Liver (tissue), 3 donors: ENCODE results near the gene CNKSR3.

ENCODE experiments used
- CTCF ChIP-seq: fragments of 150-350 bp; IDR thresholded peaks from 2 replicates; pipeline ENCODE4 v1.5.1; 2017; ENCODE audit warnings: improper control_type of control experiment, low read depth, low read length; ENCODE audit not compliant: missing input control
- TF ChIP-seq, protein P1 (sequence below): IDR thresholded peaks from 2 replicates; pipeline ENCODE4 v1.6.1; 2016; ENCODE audit warnings: antibody characterized with exemption
- TF ChIP-seq, protein P2 (sequence below): IDR thresholded peaks from 2 replicates; pipeline ENCODE4 v1.6.1; 2016; ENCODE audit warnings: antibody characterized with exemption
- donor health status: healthy.
- donor health status: healthy.

DNA sequence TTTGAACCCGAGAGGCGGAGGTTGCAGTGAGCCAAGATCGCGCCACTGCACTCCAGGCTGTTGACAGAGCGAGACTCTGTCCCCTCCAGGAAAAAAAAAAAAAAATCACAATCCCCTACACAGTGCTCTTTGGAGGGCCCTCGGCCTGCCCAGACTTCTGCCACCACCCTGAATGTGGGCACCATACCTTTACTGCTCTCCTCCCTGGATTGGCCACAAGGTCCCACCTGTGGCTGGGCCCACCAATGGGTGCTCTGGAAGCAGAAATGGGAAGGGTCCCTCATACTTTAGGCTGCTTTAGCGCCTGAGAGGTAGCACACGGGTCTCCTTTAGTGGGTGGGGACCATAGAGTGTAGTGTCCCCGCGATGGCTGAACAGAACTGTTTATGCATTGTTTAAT lies 103.6 kb downstream of the CNKSR3 start:
- TF ChIP-seq, protein P1, sequence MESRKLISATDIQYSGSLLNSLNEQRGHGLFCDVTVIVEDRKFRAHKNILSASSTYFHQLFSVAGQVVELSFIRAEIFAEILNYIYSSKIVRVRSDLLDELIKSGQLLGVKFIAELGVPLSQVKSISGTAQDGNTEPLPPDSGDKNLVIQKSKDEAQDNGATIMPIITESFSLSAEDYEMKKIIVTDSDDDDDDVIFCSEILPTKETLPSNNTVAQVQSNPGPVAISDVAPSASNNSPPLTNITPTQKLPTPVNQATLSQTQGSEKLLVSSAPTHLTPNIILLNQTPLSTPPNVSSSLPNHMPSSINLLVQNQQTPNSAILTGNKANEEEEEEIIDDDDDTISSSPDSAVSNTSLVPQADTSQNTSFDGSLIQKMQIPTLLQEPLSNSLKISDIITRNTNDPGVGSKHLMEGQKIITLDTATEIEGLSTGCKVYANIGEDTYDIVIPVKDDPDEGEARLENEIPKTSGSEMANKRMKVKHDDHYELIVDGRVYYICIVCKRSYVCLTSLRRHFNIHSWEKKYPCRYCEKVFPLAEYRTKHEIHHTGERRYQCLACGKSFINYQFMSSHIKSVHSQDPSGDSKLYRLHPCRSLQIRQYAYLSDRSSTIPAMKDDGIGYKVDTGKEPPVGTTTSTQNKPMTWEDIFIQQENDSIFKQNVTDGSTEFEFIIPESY = no peak
- TF ChIP-seq CTCF = no peak
- TF ChIP-seq, protein P2, sequence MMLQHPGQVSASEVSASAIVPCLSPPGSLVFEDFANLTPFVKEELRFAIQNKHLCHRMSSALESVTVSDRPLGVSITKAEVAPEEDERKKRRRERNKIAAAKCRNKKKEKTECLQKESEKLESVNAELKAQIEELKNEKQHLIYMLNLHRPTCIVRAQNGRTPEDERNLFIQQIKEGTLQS = no peak
